Measurements from ENCODE around the gene PCDHGB7. TPM values are rescaled to one million over a fixed set of nuclear protein-coding genes. Genes with fewer than 3 reads are reported as not detected.

Gene PCDHGB7
- total and polyA plus RNA-seq, 10 of the 15 experiments (the other 5 are each of a cell fraction or from before 2014, with no cell fraction given), result 0.27 to 1.3 (median 0.54) TPM; not detected in 2

GRCh38 chr5:141399555-141400258 is 17.8 kb upstream of the PCDHGB7 start:
- 88% methylated on average over 47 of the region's 61 CpGs for WGBS (ENCODE audit: insufficient coverage, insufficient replicate concordance, low lambda C conversion rate, missing lambda C conversion rate)
- no peak overlapping the region for H3K4me3 ChIP-seq
- in situ Hi-C loops (cut with MboI), result no loop called here

More at GRCh38 chr5:141399555-141400258, 17.8 kb upstream of the PCDHGB7 start:
- RAD21 ChIA-PET (ENCODE audit: unreplicated experiment), result no interaction called here
- DNase-seq (ENCODE audit: low read depth, low spot score), result no peak
- Histone ChIP-seq H3K36me3 (ENCODE audit: control insufficient read depth in 2 of 2, insufficient read depth in 2 of 2, low read length in 1 of 2) (no peaks in the 10 kb centered on the region), H2AFZ (ENCODE audit: control insufficient read depth, low read depth, low read length) (no peak overlapping the region), H3K9me3 (replicated peaks; ENCODE audit: control insufficient read depth, insufficient read depth, low read length) (peaks cover 18% of the 10 kb centered on the region; the same call in 2 of the 3 replicates), H3K9ac (ENCODE audit: control insufficient read depth, insufficient read depth, low read length) (no peak overlapping the region), H4K20me1 (ENCODE audit: control insufficient read depth, insufficient read depth) (no peaks in the 10 kb centered on the region), H3K4me2 (ENCODE audit: control insufficient read depth, insufficient read depth) (no peak overlapping the region), H3K4me1 (ENCODE audit: control insufficient read depth, insufficient read depth, low read length) (no peaks in the 10 kb centered on the region), H3K27me3 (replicated peaks in 1 of 2; ENCODE audit: control insufficient read depth in 2 of 2, insufficient read depth in 2 of 2, low read length in 1 of 2) (no peaks in the 10 kb centered on the region), H3K79me2 (ENCODE audit: control insufficient read depth, insufficient read depth, low read length) (no peaks in the 10 kb centered on the region), H3K27ac (ENCODE audit: control insufficient read depth, insufficient read depth) (no peak overlapping the region)
- no peak for FAIRE-seq
- intact Hi-C loops (cut with micrococcal nuclease; ENCODE audit: unreplicated experiment), result no loop called here
- ATAC-seq, result no peak
- TF ChIP-seq IRF5 (IDR thresholded peaks at IDR 0.05; ENCODE audit: borderline replicate concordance) (no peak), NBN (IDR thresholded peaks at IDR 0.05) (no peak), ZBTB40 (IDR thresholded peaks at IDR 0.05; ENCODE audit: borderline replicate concordance) (no peak)
- SMC1A ChIA-PET (ENCODE audit: uncharacterized antibody, unreplicated experiment), result no interaction called here
- no TSS peak for BruUV-seq (replicated peaks)
- CTCF ChIA-PET, result interaction anchor here (1.0 kb wide), 2 partner anchors 12 to 29 kb away, joined by 4 read pairs; partner anchors contain the start of genes PCDHGB3 and PCDHGB4
- POLR2A ChIA-PET, result no interaction called here
